ENCODE data around the gene LRRC3C.
"Not testable (repeated sequence)": the region's sequence is repeated elsewhere in the genome, so short reads cannot be mapped to it uniquely, and the experiment has no call there.

LRRC3C gene

GRCh38 chr17:39939106-39939505, 11.6 kb downstream of the LRRC3C start:
- DNase-seq (ENCODE audit: low read depth) = no peak
- no peak overlapping the region for H3K4me3 ChIP-seq (ENCODE audit: low read depth, low read length)

GRCh38 chr17:39939588-39940419, 12.3 kb downstream of the LRRC3C start:
- TF ChIP-seq CTCF (IDR thresholded peaks at IDR 0.05; ENCODE audit: low read depth, low read length, missing control alignments) = peak; percentile 48
- no peak for DNase-seq (ENCODE audit: low read depth)
- H3K4me3 ChIP-seq (ENCODE audit: low read depth, low read length) = no peak overlapping the region

More at GRCh38 chr17:39939106-39939505, 11.6 kb downstream of the LRRC3C start:
- TF ChIP-seq CTCF (IDR thresholded peaks at IDR 0.05; ENCODE audit: low read depth, low read length, missing control alignments) = no peak

GRCh38 chr17:39943702-39944392, 16.3 kb downstream of the LRRC3C start:
- no peak overlapping the region for H3K4me3 ChIP-seq (ENCODE audit: low read depth, low read length)
- no peak for DNase-seq (ENCODE audit: low read depth)
- no peak for TF ChIP-seq CTCF (IDR thresholded peaks at IDR 0.05; ENCODE audit: low read depth, low read length, missing control alignments)

GRCh38 chr17:39944393-39944711, 16.8 kb downstream of the LRRC3C start:
- no peak for TF ChIP-seq CTCF (IDR thresholded peaks at IDR 0.05; ENCODE audit: low read depth, low read length, missing control alignments)
- no peak overlapping the region for H3K4me3 ChIP-seq (ENCODE audit: low read depth, low read length)
- DNase-seq (ENCODE audit: low read depth) = no peak

- DNase-seq (ENCODE audit: low read depth) = no peak
- no peak for TF ChIP-seq CTCF (IDR thresholded peaks at IDR 0.05; ENCODE audit: low read depth, low read length, missing control alignments)
- H3K4me3 ChIP-seq (ENCODE audit: low read depth, low read length) = no peak overlapping the region
Observed at GRCh38 chr17:39946551-39947330, 19.2 kb downstream of the LRRC3C start.

GRCh38 chr17:39948489-39948828, 20.9 kb downstream of the LRRC3C start:
- DNase-seq (ENCODE audit: low read depth) = not testable (repeated sequence)

GRCh38 chr17:39949028-39949427, 21.5 kb downstream of the LRRC3C start:
- TF ChIP-seq CTCF (IDR thresholded peaks at IDR 0.05; ENCODE audit: low read depth, low read length, missing control alignments) = no peak
- DNase-seq (ENCODE audit: low read depth) = no peak
- no peak overlapping the region for H3K4me3 ChIP-seq (ENCODE audit: low read depth, low read length)

More at GRCh38 chr17:39948489-39948828, 20.9 kb downstream of the LRRC3C start:
- H3K4me3 ChIP-seq (ENCODE audit: low read depth, low read length) = not testable (repeated sequence)

Measured in GM12864 (cell line).